Activated CD4-positive, alpha-beta T cell treated with anti-CD3 and anti-CD28 coated beads, Interleukin-2, amount 50 U/mL, for 1 hour (primary cell): ENCODE results near the gene MYO10.
"Not testable (repeated sequence)": the region's sequence is repeated elsewhere in the genome, so short reads cannot be mapped to it uniquely, and the experiment has no call there.

Source experiments
- DNase-seq: peaks from one replicate; pipeline ENCODE4 v3.0.0-alpha.2; 2020

MYO10 gene

GRCh38 chr5:16777432-16777831 lies 158.7 kb downstream of the MYO10 start:
- no peak for DNase-seq

GRCh38 chr5:16776611-16777251 lies 159.4 kb downstream of the MYO10 start:
- DNase-seq = no peak

GRCh38 chr5:16774806-16775205 lies 161.3 kb downstream of the MYO10 start:
- no peak for DNase-seq

- DNase-seq = no peak
These were observed 162.1 kb downstream of the MYO10 start for GRCh38 chr5:16773991-16774390.

- DNase-seq = no peak
These were observed 163.5 kb downstream of the MYO10 start for GRCh38 chr5:16772556-16772955.

- no peak for DNase-seq
These were observed 167.9 kb downstream of the MYO10 start for GRCh38 chr5:16768184-16768583.

GRCh38 chr5:16763211-16763610 lies 172.9 kb downstream of the MYO10 start:
- DNase-seq = no peak

- no peak for DNase-seq
These were observed 176.8 kb downstream of the MYO10 start for GRCh38 chr5:16759147-16759773.

GRCh38 chr5:16757989-16758501 lies 178.0 kb downstream of the MYO10 start:
- DNase-seq = no peak

GRCh38 chr5:16757577-16757976 lies 178.5 kb downstream of the MYO10 start:
- DNase-seq = not testable (repeated sequence)

- no peak for DNase-seq
These were observed 178.9 kb downstream of the MYO10 start for GRCh38 chr5:16757146-16757545.

GRCh38 chr5:16756692-16757091 lies 179.4 kb downstream of the MYO10 start:
- DNase-seq = no peak

- DNase-seq = no peak
These were observed 180.4 kb downstream of the MYO10 start for GRCh38 chr5:16755641-16756040.

GRCh38 chr5:16754601-16755000 lies 181.5 kb downstream of the MYO10 start:
- no peak for DNase-seq

- no peak for DNase-seq
These were observed 182.0 kb downstream of the MYO10 start for GRCh38 chr5:16754086-16754485.

- DNase-seq = no peak
These were observed 185.6 kb downstream of the MYO10 start for GRCh38 chr5:16750445-16750844.

- DNase-seq = no peak
These were observed 186.5 kb downstream of the MYO10 start for GRCh38 chr5:16749626-16750025.

GRCh38 chr5:16744164-16744880 lies 191.8 kb downstream of the MYO10 start:
- DNase-seq = no peak

- no peak for DNase-seq
These were observed 193.2 kb downstream of the MYO10 start for GRCh38 chr5:16742938-16743337.

- no peak for DNase-seq
These were observed 195.2 kb downstream of the MYO10 start for GRCh38 chr5:16740811-16741392.

GRCh38 chr5:16740066-16740810 lies 195.8 kb downstream of the MYO10 start:
- DNase-seq = no peak

- not testable (repeated sequence) for DNase-seq
These were observed 197.7 kb downstream of the MYO10 start for GRCh38 chr5:16738393-16738792.
